ENCODE results near the gene CYSTM1.

CYSTM1 gene

GRCh38 chr5:140225396-140225795, 50.4 kb downstream of the CYSTM1 start:
- POLR2A ChIA-PET: no interaction called here
- no peak overlapping the region for H3K4me3 ChIP-seq (ENCODE audit: low read depth, low read length)
- CTCF ChIA-PET: interaction anchor here (0.6 to 11.8 kb wide), 3 partner anchors 9 to 126 kb away, joined by 3 to 137 read pairs (median 6); no protein-coding TSS in a partner anchor
- TF ChIP-seq CTCF (IDR thresholded peaks at IDR 0.05; ENCODE audit: insufficient read depth, low read length, missing control alignments): no peak
- DNase-seq (ENCODE audit: low read depth, low spot score): no peak

GRCh38 chr5:140227046-140227445, 52.1 kb downstream of the CYSTM1 start:
- no peak for TF ChIP-seq CTCF (IDR thresholded peaks at IDR 0.05; ENCODE audit: insufficient read depth, low read length, missing control alignments)

GRCh38 chr5:140228364-140228837, 53.4 kb downstream of the CYSTM1 start:
- no peak for DNase-seq (ENCODE audit: low read depth, low spot score)
- no peak for TF ChIP-seq CTCF (IDR thresholded peaks at IDR 0.05; ENCODE audit: insufficient read depth, low read length, missing control alignments)
- ChIA-PET CTCF (interaction anchor here (0.7 to 11.8 kb wide), 3 partner anchors 8 to 135 kb away, joined by 3 to 137 read pairs (median 3); no protein-coding TSS in a partner anchor), POLR2A (no interaction called here)
- H3K4me3 ChIP-seq (ENCODE audit: low read depth, low read length): no peak overlapping the region

More at GRCh38 chr5:140227046-140227445, 52.1 kb downstream of the CYSTM1 start:
- H3K4me3 ChIP-seq (ENCODE audit: low read depth, low read length): no peak overlapping the region
- DNase-seq (ENCODE audit: low read depth, low spot score): no peak
- ChIA-PET CTCF (interaction anchor here (0.7 to 11.8 kb wide), 3 partner anchors 9 to 136 kb away, joined by 3 to 137 read pairs (median 4); no protein-coding TSS in a partner anchor), POLR2A (no interaction called here)

GRCh38 chr5:140230373-140230772, 55.4 kb downstream of the CYSTM1 start:
- no peak for TF ChIP-seq CTCF (IDR thresholded peaks at IDR 0.05; ENCODE audit: insufficient read depth, low read length, missing control alignments)
- H3K4me3 ChIP-seq (ENCODE audit: low read depth, low read length): no peak overlapping the region
- DNase-seq (ENCODE audit: low read depth, low spot score): no peak
- ChIA-PET POLR2A (no interaction called here), CTCF (interaction anchor here (0.9 to 34.6 kb wide), 5 partner anchors 12 to 130 kb away, joined by 3 to 1796 read pairs (median 4); partner anchors contain the start of genes HBEGF and SLC4A9)

- H3K4me3 ChIP-seq (ENCODE audit: low read depth, low read length): no peak overlapping the region
- no peak for DNase-seq (ENCODE audit: low read depth, low spot score)
- no peak for TF ChIP-seq CTCF (IDR thresholded peaks at IDR 0.05; ENCODE audit: insufficient read depth, low read length, missing control alignments)
- CTCF ChIA-PET: interaction anchor here (11.8 to 34.6 kb wide), 3 partner anchors 10 to 131 kb away, joined by 137 to 1796 read pairs (median 542); partner anchors contain the start of genes HBEGF and SLC4A9
- POLR2A ChIA-PET: interaction anchor here (1.8 kb wide), 1 partner anchor 113 kb away, joined by 5 read pairs; the partner anchor contains the start of gene HBEGF
Observed at GRCh38 chr5:140232731-140233130, 57.7 kb downstream of the CYSTM1 start.

GRCh38 chr5:140234377-140234989, 59.5 kb downstream of the CYSTM1 start:
- H3K4me3 ChIP-seq (ENCODE audit: low read depth, low read length): no peak overlapping the region
- ChIA-PET POLR2A (no interaction called here), CTCF (interaction anchor here (0.7 to 34.6 kb wide), 7 partner anchors 8 to 130 kb away, joined by 3 to 1796 read pairs (median 3); partner anchors contain the start of genes HBEGF and SLC4A9)
- DNase-seq (ENCODE audit: low read depth, low spot score): no peak
- TF ChIP-seq CTCF (IDR thresholded peaks at IDR 0.05; ENCODE audit: insufficient read depth, low read length, missing control alignments): no peak
